ENCODE results near the gene KDM5A. TPM values are rescaled to one million over a fixed set of nuclear protein-coding genes. Genes with fewer than 3 reads are reported as not detected.

The KDM5A gene
- total and polyA plus RNA-seq, 11 donors = 4.7 to 55.6 (median 31.2) TPM

DNA sequence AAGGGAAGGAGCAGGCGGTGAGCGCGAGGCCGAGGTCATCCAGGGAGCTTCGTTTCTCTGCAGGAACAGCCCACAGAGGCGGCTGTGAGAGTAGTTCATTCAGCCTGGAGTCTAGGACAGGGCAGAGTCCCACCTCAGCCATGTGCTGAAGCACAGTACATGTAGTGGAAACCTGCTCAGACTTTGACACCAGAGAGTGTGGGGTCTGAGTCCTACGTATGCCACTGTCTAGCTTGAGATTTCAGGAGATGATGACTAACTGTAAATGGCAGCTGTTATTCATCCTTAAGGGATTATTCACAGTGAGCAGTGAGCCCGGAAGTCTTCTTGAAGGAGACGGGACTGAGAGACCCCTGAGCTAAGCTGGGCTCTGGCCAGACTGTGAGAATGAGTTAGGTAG lies 125.5 kb downstream of the KDM5A start:
- TF ChIP-seq, protein P1, sequence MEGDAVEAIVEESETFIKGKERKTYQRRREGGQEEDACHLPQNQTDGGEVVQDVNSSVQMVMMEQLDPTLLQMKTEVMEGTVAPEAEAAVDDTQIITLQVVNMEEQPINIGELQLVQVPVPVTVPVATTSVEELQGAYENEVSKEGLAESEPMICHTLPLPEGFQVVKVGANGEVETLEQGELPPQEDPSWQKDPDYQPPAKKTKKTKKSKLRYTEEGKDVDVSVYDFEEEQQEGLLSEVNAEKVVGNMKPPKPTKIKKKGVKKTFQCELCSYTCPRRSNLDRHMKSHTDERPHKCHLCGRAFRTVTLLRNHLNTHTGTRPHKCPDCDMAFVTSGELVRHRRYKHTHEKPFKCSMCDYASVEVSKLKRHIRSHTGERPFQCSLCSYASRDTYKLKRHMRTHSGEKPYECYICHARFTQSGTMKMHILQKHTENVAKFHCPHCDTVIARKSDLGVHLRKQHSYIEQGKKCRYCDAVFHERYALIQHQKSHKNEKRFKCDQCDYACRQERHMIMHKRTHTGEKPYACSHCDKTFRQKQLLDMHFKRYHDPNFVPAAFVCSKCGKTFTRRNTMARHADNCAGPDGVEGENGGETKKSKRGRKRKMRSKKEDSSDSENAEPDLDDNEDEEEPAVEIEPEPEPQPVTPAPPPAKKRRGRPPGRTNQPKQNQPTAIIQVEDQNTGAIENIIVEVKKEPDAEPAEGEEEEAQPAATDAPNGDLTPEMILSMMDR (IDR thresholded peaks at IDR 0.05) = no peak
- no peak for TF ChIP-seq POLR2A (IDR thresholded peaks at IDR 0.05)
- no peaks in the 10 kb centered on the region for H3K36me3 ChIP-seq
- H3K9me3 ChIP-seq = no peaks in the 10 kb centered on the region
- peaks cover 0 to 7% (median 0%) of the 10 kb centered on the region in 9 donors for H3K27me3 ChIP-seq
- peaks cover 0 to 15% (median 0%) of the 10 kb centered on the region in 12 donors for H3K4me1 ChIP-seq
- H3K4me3 ChIP-seq = no peak overlapping the region
- DNase-seq = no peak
- ATAC-seq = peak in 2 of 4 donors; percentile 29 to 30
- intact Hi-C loops (cut with DNase I) = no loop called here
- H3K27ac ChIP-seq = no peak overlapping the region
- 78 to 84% (median 80%) methylated on average over 9 of the region's 9 CpGs for WGBS, 4 donors

DNA sequence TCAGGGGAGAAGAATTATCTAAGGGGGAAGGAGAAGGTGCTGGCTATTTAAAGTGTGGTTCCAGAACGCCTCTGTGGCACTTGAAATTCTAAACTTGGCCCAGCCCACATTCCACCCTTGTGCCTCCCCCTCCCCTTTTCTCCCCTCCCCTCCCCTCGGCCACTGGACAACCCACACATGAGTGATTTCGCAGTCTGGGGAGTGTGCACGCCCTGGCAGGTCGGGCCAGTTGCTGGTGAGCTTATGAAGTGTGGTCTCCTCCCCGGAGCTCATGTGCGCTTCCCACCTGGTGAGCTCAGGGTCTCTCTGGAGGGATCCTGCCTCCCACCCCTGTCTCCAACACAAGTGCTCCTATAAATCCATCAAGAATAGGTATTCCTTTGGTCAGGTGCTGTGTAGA lies 126.3 kb downstream of the KDM5A start, which contains the start of gene SLC6A13:
Gene SLC6A13 (minus strand): TSS at position 20 of the 400 bp plus-strand sequence. CDS start 2,784 bp downstream, outside the sequence.
- peaks cover 0 to 9% (median 0%) of the 10 kb centered on the region in 9 donors for H3K27me3 ChIP-seq
- 35 to 48% (median 36%) methylated on average over 7 of the region's 7 CpGs for WGBS, 4 donors
- H3K36me3 ChIP-seq = no peaks in the 10 kb centered on the region
- intact Hi-C loops (cut with DNase I) = no loop called here
- H3K9me3 ChIP-seq = no peaks in the 10 kb centered on the region
- TF ChIP-seq POLR2A (IDR thresholded peaks at IDR 0.05) = no peak
- TF ChIP-seq, protein P1 (IDR thresholded peaks at IDR 0.05) = no peak
- H3K4me3 ChIP-seq = no peak within 1 kb of the TSS
- peak in 3 of 4 donors; percentile 34 to 49 (median 42) for ATAC-seq
- peaks cover 0 to 10% (median 0%) of the 10 kb centered on the region in 12 donors for H3K4me1 ChIP-seq
- no peak within 1 kb of the TSS for H3K27ac ChIP-seq
- no peak for DNase-seq

DNA sequence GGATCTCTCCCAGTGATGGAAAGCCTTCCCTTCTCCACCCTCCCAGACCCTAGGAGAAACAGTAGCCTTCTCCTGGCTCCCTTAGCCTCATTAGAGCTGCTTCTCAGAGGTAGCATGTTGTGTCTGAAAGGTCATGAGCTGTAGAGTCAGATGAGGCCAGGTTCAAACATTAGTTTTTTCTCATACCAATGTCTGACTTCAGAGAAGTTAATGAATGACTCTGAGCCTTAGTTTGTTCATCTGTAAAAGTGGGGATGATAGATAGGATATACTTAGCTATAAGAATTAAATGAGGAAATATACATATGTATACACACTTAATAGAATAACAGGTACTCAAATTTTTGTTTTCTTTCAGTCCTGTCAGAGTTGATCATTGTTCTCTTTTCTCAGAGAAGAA lies 127.0 kb downstream of the KDM5A start:
- Histone ChIP-seq H3K27me3 (peaks cover 0 to 14% (median 0%) of the 10 kb centered on the region in 9 donors), H3K9me3 (no peaks in the 10 kb centered on the region), H3K4me3 (no peak overlapping the region), H3K4me1 (peaks cover 0 to 5% (median 0%) of the 10 kb centered on the region in 12 donors), H3K36me3 (no peaks in the 10 kb centered on the region), H3K27ac (no peak overlapping the region)
- ATAC-seq (no peak), DNase-seq (no peak)
- no peak for TF ChIP-seq POLR2A (IDR thresholded peaks at IDR 0.05)
- TF ChIP-seq, protein P1 (IDR thresholded peaks at IDR 0.05) = no peak
- intact Hi-C loops (cut with DNase I) = no loop called here

DNA sequence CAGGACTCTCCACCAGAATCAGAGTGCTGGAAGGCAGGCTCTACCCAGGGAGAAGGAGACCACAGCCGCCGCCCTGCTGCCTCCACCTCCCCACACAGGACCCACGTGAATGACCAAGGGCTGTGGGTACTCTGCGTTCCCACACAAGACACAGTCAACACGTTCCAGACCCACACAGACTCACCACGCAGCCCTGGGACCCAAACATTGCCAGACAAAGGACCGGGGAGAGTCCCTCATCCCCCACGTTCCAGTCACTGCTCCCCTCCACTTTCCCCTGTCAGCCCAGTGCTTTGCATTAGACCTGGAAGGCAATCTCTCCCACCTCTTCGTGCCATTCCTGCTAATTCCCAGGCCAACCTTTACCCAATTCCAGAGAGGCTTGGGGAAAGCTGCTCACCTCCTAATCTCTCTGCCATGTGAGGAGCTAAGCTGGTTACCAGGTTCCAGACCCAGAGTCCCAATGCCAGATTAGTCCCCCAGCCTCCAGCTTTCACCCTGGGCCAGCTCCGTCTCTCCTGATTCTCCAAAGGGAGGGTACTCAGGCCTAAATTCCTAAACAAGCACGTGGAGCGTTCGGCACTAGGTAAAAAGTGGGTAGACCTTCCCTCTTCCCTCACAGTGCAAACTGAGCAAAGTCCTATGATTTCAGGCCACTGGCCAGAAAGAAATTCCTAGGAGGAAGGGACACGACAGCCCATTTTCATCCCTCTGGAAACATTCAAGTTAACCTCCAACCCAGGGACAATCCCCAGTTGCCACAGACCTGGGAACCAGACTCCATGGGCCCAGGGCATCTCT lies 131.4 kb downstream of the KDM5A start:
- Histone ChIP-seq H3K9me3 (no peaks in the 10 kb centered on the region), H3K36me3 (no peaks in the 10 kb centered on the region), H3K4me3 (no peak overlapping the region), H3K27me3 (peaks cover 0 to 15% (median 0%) of the 10 kb centered on the region in 9 donors), H3K27ac (no peak overlapping the region), H3K4me1 (no peaks in the 10 kb centered on the region)
- 67 to 71% (median 68%) methylated on average over 14 of the region's 14 CpGs for WGBS, 4 donors
- no peak for ATAC-seq
- DNase-seq = no peak
- intact Hi-C loops (cut with DNase I) = no loop called here
- TF ChIP-seq, protein P1 (IDR thresholded peaks at IDR 0.05) = no peak
- TF ChIP-seq POLR2A (IDR thresholded peaks at IDR 0.05) = no peak

All from heart left ventricle (tissue), 16 donors.